Uterus (tissue), 2 donors: Measurements from ENCODE around the gene TMEM40.

ENCODE experiments used
- CTCF ChIP-seq, 4 experiments: fragments of 200-600 bp in 2 of 4; fragments of 450-650 bp in 2 of 4; sonication (generic) in 2 of 4; IDR thresholded peaks; one replicate each; pipeline ENCODE4 v1.5.1; 2016 to 2019; ENCODE audit warnings: antibody characterized with exemption in 4 of 4, mild to moderate bottlenecking in 2 of 4, moderate library complexity in 1 of 4
- POLR2A ChIP-seq, 2 donors: fragments of 450-650 bp; IDR thresholded peaks; one replicate each; pipeline ENCODE4 v1.6.1; 2016; ENCODE audit warnings: antibody characterized with exemption in 2 of 2, mild to moderate bottlenecking in 1 of 2, moderate library complexity in 1 of 2

GRCh38 chr3:12722226-12722625 lies 36.8 kb downstream of the TMEM40 start:
- TF ChIP-seq CTCF (IDR thresholded peaks at IDR 0.05) (no peak), POLR2A (IDR thresholded peaks at IDR 0.05) (no peak)
